ENCODE data around the gene GAS2L1. TPM values are rescaled to one million over a fixed set of nuclear protein-coding genes. Genes with fewer than 3 reads are reported as not detected.

GAS2L1 gene
- total and polyA plus RNA-seq, 2 donors (not counting 1 experiment from before 2014, with no cell fraction given) = 0.25 TPM; not detected in 1

- no peak for ATAC-seq (ENCODE audit: low read depth)
- peaks cover 9 to 64% of the 10 kb centered on the region in 2 experiments for H3K36me3 ChIP-seq (replicated peaks in 1 of 2; ENCODE audit: control extremely low read depth in 1 of 2, control insufficient read depth in 1 of 2, extremely low read depth in 1 of 2, insufficient read depth in 2 of 2, low read length in 1 of 2)
- H4K20me1 ChIP-seq (ENCODE audit: control insufficient read depth, insufficient read depth, low read length, poor library complexity, severe bottlenecking) = peaks cover 44% of the 10 kb centered on the region
These were observed 7.8 kb upstream of the GAS2L1 start for GRCh38 chr22:29298641-29299040.

More at GRCh38 chr22:29298641-29299040, 7.8 kb upstream of the GAS2L1 start:
- TF ChIP-seq EZH2 (IDR thresholded peaks at IDR 0.05; ENCODE audit: borderline replicate concordance, insufficient read depth, low read depth, low read length, poor library complexity, severe bottlenecking) (no peak), CTCF (IDR thresholded peaks at IDR 0.05) (no peak)
- H3K27me3 ChIP-seq (replicated peaks in 1 of 4; ENCODE audit: control extremely low read depth in 1 of 4, control insufficient read depth in 3 of 4, insufficient read depth in 4 of 4, low read length in 3 of 4) = no peaks in the 10 kb centered on the region
- Mint-ChIP-seq H3K9me3 (ENCODE audit: insufficient read depth) (no peaks in the 10 kb centered on the region), H3K4me1 (peaks cover 2% of the 10 kb centered on the region), H3K27ac (no peak overlapping the region), H3K4me3 (no peak overlapping the region), H3K27me3 (no peaks in the 10 kb centered on the region)
- no peak overlapping the region for H2AFZ ChIP-seq (ENCODE audit: insufficient read depth, low read depth, low read length, poor library complexity, severe bottlenecking)
- no peak overlapping the region for H3K4me2 ChIP-seq (replicated peaks; ENCODE audit: low read depth, low read length, poor library complexity, severe bottlenecking)
- no peaks in the 10 kb centered on the region for H3K79me2 ChIP-seq (ENCODE audit: control insufficient read depth, insufficient read depth, low read length)
- DNase-seq = no peak
- intact Hi-C loops (cut with micrococcal nuclease) = no loop called here
- WGBS (ENCODE audit: insufficient coverage) = 85% methylated on average over 5 of the region's 8 CpGs
- no peaks in the 10 kb centered on the region for H3K4me1 ChIP-seq (ENCODE audit: control insufficient read depth in 2 of 2, insufficient read depth in 2 of 2, low read length in 2 of 2)
- H3K4me3 ChIP-seq (ENCODE audit: control extremely low read depth in 1 of 5, extremely low read depth in 1 of 5, insufficient read depth in 1 of 5, low read depth in 2 of 5, low read length in 4 of 5) = no peak overlapping the region
- POLR2A ChIA-PET = no interaction called here
- H3K27ac ChIP-seq (ENCODE audit: low read length in 2 of 2) = no peak overlapping the region
- no peaks in the 10 kb centered on the region for H3K9me3 ChIP-seq (ENCODE audit: control extremely low read depth in 1 of 3, control insufficient read depth in 2 of 3, insufficient read depth in 1 of 3, low read length in 2 of 3)
- no peak overlapping the region for H3K9ac ChIP-seq (ENCODE audit: low read length)
- CTCF ChIA-PET = no interaction called here

Measured in B cell (primary cell).